GM23338 (cell line): ENCODE data around the gene CFAP97D2.

ENCODE experiments used
- CREB1 ChIP-seq: fragments of 250-450 bp; sonication (Bioruptor Pico); IDR thresholded peaks from 2 replicates; pipeline ENCODE4 v1.5.0; 2020; ENCODE audit warnings: low read depth, mild to moderate bottlenecking, moderate library complexity
- EZH2 ChIP-seq: fragments of 200-600 bp; sonication (generic); IDR thresholded peaks from one replicate; pipeline ENCODE4 v1.8.0; 2017; ENCODE audit warnings: antibody characterized with exemption, mild to moderate bottlenecking, low read depth; ENCODE audit not compliant: unreplicated experiment
- EZH2phosphoT487 ChIP-seq: fragments of 200-600 bp; sonication (generic); IDR thresholded peaks from one replicate; pipeline ENCODE4 v1.8.1; 2018; ENCODE audit warnings: antibody characterized with exemption; ENCODE audit not compliant: unreplicated experiment
- JUNB ChIP-seq: IDR thresholded peaks from one replicate; pipeline ENCODE4 v1.6.1; 2016; ENCODE audit warnings: antibody characterized with exemption; ENCODE audit not compliant: unreplicated experiment
- POLR2AphosphoS5 ChIP-seq: IDR thresholded peaks from 2 replicates; pipeline ENCODE4 v1.6.1; 2016; ENCODE audit warnings: antibody characterized with exemption, low read depth
- ZNF114 ChIP-seq: fragments of 250-450 bp; sonication (Bioruptor Pico); IDR thresholded peaks from 2 replicates; pipeline ENCODE4 v1.5.0; 2020; ENCODE audit warnings: mild to moderate bottlenecking, moderate library complexity
- TF ChIP-seq, protein P1 (sequence below), 2 experiments: fragments of 200-600 bp in 1 of 2; sonication (generic) in 1 of 2; conservative IDR thresholded peaks; 2 replicates each; pipeline versions ENCODE4 v1.5.1 to v1.6.1; 2016 to 2017; ENCODE audit warnings: antibody characterized with exemption in 2 of 2, low read depth in 2 of 2, mild to moderate bottlenecking in 2 of 2, moderate library complexity in 1 of 2
- TF ChIP-seq, protein P2 (sequence below): IDR thresholded peaks from one replicate; pipeline ENCODE4 v1.6.1; 2018; ENCODE audit warnings: antibody characterized with exemption; ENCODE audit not compliant: unreplicated experiment

DNA sequence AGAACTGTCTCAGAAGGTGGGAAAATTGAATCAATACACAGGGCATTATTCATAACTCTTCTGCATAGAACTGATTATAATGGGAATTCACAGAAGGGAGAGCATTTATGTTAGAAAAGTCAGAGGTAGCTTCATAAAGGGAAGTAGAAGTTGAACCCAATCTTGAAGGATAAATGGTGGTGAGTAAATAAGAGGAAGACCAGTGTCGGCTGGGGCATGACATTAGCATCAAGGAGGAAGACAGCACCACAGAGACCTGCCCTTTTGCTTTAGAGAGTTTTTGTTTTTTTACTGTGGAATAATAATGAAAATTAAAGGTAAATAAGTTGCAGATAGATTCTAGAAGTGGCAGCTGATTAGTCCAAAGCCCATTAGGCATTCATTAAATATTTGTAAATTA, 77.5 kb downstream of the CFAP97D2 start:
- TF ChIP-seq, protein P1, sequence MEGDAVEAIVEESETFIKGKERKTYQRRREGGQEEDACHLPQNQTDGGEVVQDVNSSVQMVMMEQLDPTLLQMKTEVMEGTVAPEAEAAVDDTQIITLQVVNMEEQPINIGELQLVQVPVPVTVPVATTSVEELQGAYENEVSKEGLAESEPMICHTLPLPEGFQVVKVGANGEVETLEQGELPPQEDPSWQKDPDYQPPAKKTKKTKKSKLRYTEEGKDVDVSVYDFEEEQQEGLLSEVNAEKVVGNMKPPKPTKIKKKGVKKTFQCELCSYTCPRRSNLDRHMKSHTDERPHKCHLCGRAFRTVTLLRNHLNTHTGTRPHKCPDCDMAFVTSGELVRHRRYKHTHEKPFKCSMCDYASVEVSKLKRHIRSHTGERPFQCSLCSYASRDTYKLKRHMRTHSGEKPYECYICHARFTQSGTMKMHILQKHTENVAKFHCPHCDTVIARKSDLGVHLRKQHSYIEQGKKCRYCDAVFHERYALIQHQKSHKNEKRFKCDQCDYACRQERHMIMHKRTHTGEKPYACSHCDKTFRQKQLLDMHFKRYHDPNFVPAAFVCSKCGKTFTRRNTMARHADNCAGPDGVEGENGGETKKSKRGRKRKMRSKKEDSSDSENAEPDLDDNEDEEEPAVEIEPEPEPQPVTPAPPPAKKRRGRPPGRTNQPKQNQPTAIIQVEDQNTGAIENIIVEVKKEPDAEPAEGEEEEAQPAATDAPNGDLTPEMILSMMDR (conservative IDR thresholded peaks at IDR 0.05; ENCODE audit: low read depth in 2 of 2) = no peak
- TF ChIP-seq EZH2 (no peak), ZNF114 (no peak), EZH2phosphoT487 (no peak), JUNB (no peak), CREB1 (CRISPR knock-in tag) (no peak), POLR2AphosphoS5 (no peak)
- TF ChIP-seq, protein P2, sequence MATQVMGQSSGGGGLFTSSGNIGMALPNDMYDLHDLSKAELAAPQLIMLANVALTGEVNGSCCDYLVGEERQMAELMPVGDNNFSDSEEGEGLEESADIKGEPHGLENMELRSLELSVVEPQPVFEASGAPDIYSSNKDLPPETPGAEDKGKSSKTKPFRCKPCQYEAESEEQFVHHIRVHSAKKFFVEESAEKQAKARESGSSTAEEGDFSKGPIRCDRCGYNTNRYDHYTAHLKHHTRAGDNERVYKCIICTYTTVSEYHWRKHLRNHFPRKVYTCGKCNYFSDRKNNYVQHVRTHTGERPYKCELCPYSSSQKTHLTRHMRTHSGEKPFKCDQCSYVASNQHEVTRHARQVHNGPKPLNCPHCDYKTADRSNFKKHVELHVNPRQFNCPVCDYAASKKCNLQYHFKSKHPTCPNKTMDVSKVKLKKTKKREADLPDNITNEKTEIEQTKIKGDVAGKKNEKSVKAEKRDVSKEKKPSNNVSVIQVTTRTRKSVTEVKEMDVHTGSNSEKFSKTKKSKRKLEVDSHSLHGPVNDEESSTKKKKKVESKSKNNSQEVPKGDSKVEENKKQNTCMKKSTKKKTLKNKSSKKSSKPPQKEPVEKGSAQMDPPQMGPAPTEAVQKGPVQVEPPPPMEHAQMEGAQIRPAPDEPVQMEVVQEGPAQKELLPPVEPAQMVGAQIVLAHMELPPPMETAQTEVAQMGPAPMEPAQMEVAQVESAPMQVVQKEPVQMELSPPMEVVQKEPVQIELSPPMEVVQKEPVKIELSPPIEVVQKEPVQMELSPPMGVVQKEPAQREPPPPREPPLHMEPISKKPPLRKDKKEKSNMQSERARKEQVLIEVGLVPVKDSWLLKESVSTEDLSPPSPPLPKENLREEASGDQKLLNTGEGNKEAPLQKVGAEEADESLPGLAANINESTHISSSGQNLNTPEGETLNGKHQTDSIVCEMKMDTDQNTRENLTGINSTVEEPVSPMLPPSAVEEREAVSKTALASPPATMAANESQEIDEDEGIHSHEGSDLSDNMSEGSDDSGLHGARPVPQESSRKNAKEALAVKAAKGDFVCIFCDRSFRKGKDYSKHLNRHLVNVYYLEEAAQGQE = no peak
